H9 (cell line): ENCODE results near the gene AEBP2. TPM values are rescaled to one million over a fixed set of nuclear protein-coding genes. Genes with fewer than 3 reads are reported as not detected.

Experiments used
- DNase-seq: peaks from one replicate; pipeline ENCODE4 v3.0.0-alpha.2; 2017
- H2AFZ ChIP-seq: one replicate; pipeline ENCODE4 v1.6.1; 2013; ENCODE audit warnings: mild to moderate bottlenecking, low read length, control low read depth, moderate library complexity
- H2AK5ac ChIP-seq: 2 replicates; pipeline ENCODE4 v1.6.1; 2013; ENCODE audit warnings: low read length, control low read depth, mixed read lengths; ENCODE audit not compliant: insufficient read length
- H2BK120ac ChIP-seq: one replicate; pipeline ENCODE4 v1.6.1; 2013; ENCODE audit warnings: low read depth, mild to moderate bottlenecking, low read length, control low read depth, inconsistent platforms; ENCODE audit not compliant: poor library complexity, severe bottlenecking
- H2BK12ac ChIP-seq: 2 replicates; pipeline ENCODE4 v1.6.1; 2013; ENCODE audit warnings: low read length, control low read depth, mixed read lengths, low read depth; ENCODE audit not compliant: insufficient read length
- H2BK15ac ChIP-seq: 2 replicates; pipeline ENCODE4 v1.6.1; 2013; ENCODE audit warnings: low read depth, low read length, control low read depth
- H2BK20ac ChIP-seq: one replicate; pipeline ENCODE4 v1.6.1; 2013; ENCODE audit warnings: low read depth, mild to moderate bottlenecking, low read length, control low read depth, inconsistent platforms; ENCODE audit not compliant: poor library complexity, severe bottlenecking
- H2BK5ac ChIP-seq: 2 replicates; pipeline ENCODE4 v1.6.1; 2013; ENCODE audit warnings: low read length, control low read depth, mixed read lengths; ENCODE audit not compliant: insufficient read length
- H3K14ac ChIP-seq: 2 replicates; pipeline ENCODE4 v1.6.1; 2013; ENCODE audit warnings: low read length, control low read depth; ENCODE audit not compliant: insufficient read depth
- H3K18ac ChIP-seq: 2 replicates; pipeline ENCODE4 v1.6.1; 2013; ENCODE audit warnings: low read depth, mild to moderate bottlenecking, mixed read lengths, low read length, control low read depth; ENCODE audit not compliant: insufficient read length
- H3K23ac ChIP-seq: 2 replicates; pipeline ENCODE4 v1.6.1; 2013; ENCODE audit warnings: low read length, control low read depth, mixed read lengths, low read depth; ENCODE audit not compliant: insufficient read length
- H3K23me2 ChIP-seq: 2 replicates; pipeline ENCODE4 v1.6.1; 2013; ENCODE audit warnings: low read depth, mild to moderate bottlenecking, mixed read lengths, low read length, control low read depth; ENCODE audit not compliant: insufficient read length, poor library complexity, severe bottlenecking
- H3K27ac ChIP-seq: 2 replicates; pipeline ENCODE4 v1.5.1; 2013; ENCODE audit warnings: low read length, control low read depth, mixed read lengths, low read depth; ENCODE audit not compliant: insufficient read length
- H3K27me3 ChIP-seq: 2 replicates; pipeline ENCODE4 v1.6.1; 2013; ENCODE audit warnings: low read length, control low read depth, inconsistent platforms; ENCODE audit not compliant: insufficient read depth
- H3K4ac ChIP-seq: 2 replicates; pipeline ENCODE4 v1.6.1; 2013; ENCODE audit warnings: low read depth, mild to moderate bottlenecking, control low read depth, inconsistent platforms, low read length, moderate library complexity
- H3K4me1 ChIP-seq: 2 replicates; pipeline ENCODE4 v1.6.1; 2013; ENCODE audit warnings: low read length, control low read depth, inconsistent platforms; ENCODE audit not compliant: insufficient read depth
- H3K4me2 ChIP-seq: 2 replicates; pipeline ENCODE4 v1.6.1; 2013; ENCODE audit warnings: low read length, control low read depth, mixed read lengths; ENCODE audit not compliant: insufficient read length, insufficient read depth
- H3K56ac ChIP-seq: 2 replicates; pipeline ENCODE4 v1.6.1; 2013; ENCODE audit warnings: low read depth, mild to moderate bottlenecking, mixed read lengths, low read length, control low read depth; ENCODE audit not compliant: insufficient read length
- H3K79me1 ChIP-seq: 2 replicates; pipeline ENCODE4 v1.6.1; 2013; ENCODE audit warnings: low read depth, mild to moderate bottlenecking, moderate library complexity, low read length, control low read depth, inconsistent platforms; ENCODE audit not compliant: insufficient read depth, poor library complexity, severe bottlenecking
- H3K79me2 ChIP-seq: 2 replicates; pipeline ENCODE4 v1.6.1; 2013; ENCODE audit warnings: low read length, control low read depth, inconsistent platforms; ENCODE audit not compliant: insufficient read depth
- H3K9ac ChIP-seq: 2 replicates; pipeline ENCODE4 v1.6.1; 2013; ENCODE audit warnings: low read length, control low read depth, mixed read lengths; ENCODE audit not compliant: insufficient read length; ENCODE audit errors: extremely low read depth
- H3K9me3 ChIP-seq: one replicate; pipeline ENCODE4 v1.6.1; 2013; ENCODE audit warnings: low read depth, low read length, inconsistent platforms; ENCODE audit not compliant: control insufficient read depth
- H3T11ph ChIP-seq: one replicate; pipeline ENCODE4 v1.6.1; 2013; ENCODE audit warnings: mild to moderate bottlenecking, low read length, control low read depth, inconsistent platforms
- H4K20me1 ChIP-seq: one replicate; pipeline ENCODE4 v1.6.1; 2013; ENCODE audit not compliant: control insufficient read depth, insufficient read length, insufficient read depth
- H4K5ac ChIP-seq: 2 replicates; pipeline ENCODE4 v1.6.1; 2013; ENCODE audit warnings: low read depth, mild to moderate bottlenecking, mixed read lengths, low read length, control low read depth; ENCODE audit not compliant: insufficient read length
- H4K8ac ChIP-seq: replicated peaks from 2 replicates; pipeline ENCODE4 v1.6.1; 2013; ENCODE audit warnings: low read length, control low read depth, mixed read lengths, low read depth; ENCODE audit not compliant: insufficient read length
- H4K91ac ChIP-seq: 2 replicates; pipeline ENCODE4 v1.6.1; 2013; ENCODE audit warnings: low read depth, mild to moderate bottlenecking, moderate library complexity, mixed read lengths, low read length, control low read depth; ENCODE audit not compliant: insufficient read length
- H3K27ac Mint-ChIP-seq, 3 experiments: 2 replicates in 2 of 3; 3 replicates in 1 of 3; pipeline ENCODE4 v1.8.0; 2020 to 2021; ENCODE audit warnings: mixed read lengths in 3 of 3, mild to moderate bottlenecking in 1 of 3, moderate library complexity in 1 of 3
- H3K27me3 Mint-ChIP-seq: 2 replicates; pipeline ENCODE4 v1.8.0; 2021; ENCODE audit warnings: low read depth, mild to moderate bottlenecking, moderate library complexity, mixed read lengths
- H3K36me3 Mint-ChIP-seq, 3 experiments: 2 replicates in 2 of 3; 3 replicates in 1 of 3; pipeline ENCODE4 v1.8.0; 2020 to 2021; ENCODE audit warnings: low read depth in 3 of 3, mixed read lengths in 3 of 3; ENCODE audit not compliant: insufficient read depth in 1 of 3
- H3K4me1 Mint-ChIP-seq, 2 experiments: 2 replicates each; pipeline ENCODE4 v1.8.0; 2020; ENCODE audit warnings: mixed read lengths in 2 of 2
- H3K4me3 Mint-ChIP-seq, 2 experiments: 2 replicates in 1 of 2; 3 replicates in 1 of 2; pipeline ENCODE4 v1.8.0; 2020 to 2021; ENCODE audit warnings: mild to moderate bottlenecking in 2 of 2, mixed read lengths in 2 of 2, moderate library complexity in 1 of 2
- H3K9me3 Mint-ChIP-seq, 2 experiments: 2 replicates in 1 of 2; 3 replicates in 1 of 2; pipeline ENCODE4 v1.8.0; 2020; ENCODE audit warnings: mild to moderate bottlenecking in 2 of 2, mixed read lengths in 2 of 2, moderate library complexity in 1 of 2
- WGBS: extraction: QIAGEN DNeasy Blood & Tissue Kit; methylation state at CpG from one replicate; pipeline ENCODE4 v1.1.7; 2013; ENCODE audit warnings: missing lambda C conversion rate, low lambda C conversion rate, mixed read lengths; ENCODE audit not compliant: insufficient read length; ENCODE audit errors: extremely low coverage; 5-methylcytosine and 5-hydroxymethylcytosine counted together
- total RNA-seq: library from RNA; stranded (reverse); gene quantifications from 2 replicates; pipeline ENCODE4 v1.2.1, GENCODE V29; 2021
- TF ChIP-seq, protein P1 (sequence below): fragments of 200-600 bp; sonication (generic); conservative IDR thresholded peaks from 3 replicates; pipeline ENCODE4 v1.8.0; 2021; ENCODE audit warnings: antibody characterized with exemption, mild to moderate bottlenecking

AEBP2 gene
- total RNA-seq, 1 experiment from 2014 or later, result 82.8 TPM

DNA sequence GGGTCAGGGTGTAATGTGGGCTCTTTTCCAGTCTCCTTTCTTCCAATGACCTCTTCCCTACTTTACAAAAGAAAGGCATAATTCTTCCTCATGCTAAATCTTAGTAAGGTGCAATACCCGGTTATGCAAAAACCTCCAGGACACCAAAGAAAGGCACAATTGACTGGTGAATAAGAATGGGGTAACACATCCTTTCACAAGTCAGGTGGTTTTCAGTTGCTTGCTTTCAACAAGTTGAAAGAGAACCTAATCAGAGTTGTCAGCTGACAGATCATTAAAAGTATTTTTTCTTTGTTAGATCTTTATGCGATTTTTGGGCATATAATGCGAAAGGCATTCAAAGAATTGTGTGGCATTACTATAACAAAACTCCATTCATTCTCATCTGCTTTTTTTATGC lies 1.3 kb upstream of the AEBP2 start:
- Histone ChIP-seq H4K5ac (no peak overlapping the region), H3K27me3 (no peaks in the 10 kb centered on the region), H3K18ac (no peak overlapping the region), H3K4me2 (peak overlapping the region; percentile 18), H2BK15ac (no peak overlapping the region), H3K79me2 (peaks cover 26% of the 10 kb centered on the region; the same call in 1 of the 2 replicates), H3T11ph (no peak overlapping the region), H2BK120ac (no peak overlapping the region), H3K23me2 (no peaks in the 10 kb centered on the region), H3K56ac (no peak overlapping the region), H2BK5ac (no peak overlapping the region), H3K9ac (no peak overlapping the region), H4K20me1 (no peaks in the 10 kb centered on the region), H3K9me3 (no peaks in the 10 kb centered on the region), H3K79me1 (no peaks in the 10 kb centered on the region), H2AFZ (no peak overlapping the region), H3K23ac (no peak overlapping the region), H2AK5ac (no peak overlapping the region), H4K91ac (no peak overlapping the region), H4K8ac (no peak overlapping the region), H3K4ac (no peak overlapping the region), H3K27ac (peak overlapping the region; percentile 48), H2BK12ac (no peak overlapping the region), H3K4me1 (peaks cover 4% of the 10 kb centered on the region; the same call in 1 of the 2 replicates), H2BK20ac (no peak overlapping the region), H3K14ac (no peak overlapping the region)
- peaks cover 6% of the 10 kb centered on the region in 2 experiments; a peak in 4 of 5 replicates for H3K9me3 Mint-ChIP-seq
- H3K4me1 Mint-ChIP-seq, result peaks cover 45 to 51% of the 10 kb centered on the region in 2 experiments
- peak overlapping the region; percentile 32 to 99 for H3K4me3 Mint-ChIP-seq
- TF ChIP-seq, protein P1, sequence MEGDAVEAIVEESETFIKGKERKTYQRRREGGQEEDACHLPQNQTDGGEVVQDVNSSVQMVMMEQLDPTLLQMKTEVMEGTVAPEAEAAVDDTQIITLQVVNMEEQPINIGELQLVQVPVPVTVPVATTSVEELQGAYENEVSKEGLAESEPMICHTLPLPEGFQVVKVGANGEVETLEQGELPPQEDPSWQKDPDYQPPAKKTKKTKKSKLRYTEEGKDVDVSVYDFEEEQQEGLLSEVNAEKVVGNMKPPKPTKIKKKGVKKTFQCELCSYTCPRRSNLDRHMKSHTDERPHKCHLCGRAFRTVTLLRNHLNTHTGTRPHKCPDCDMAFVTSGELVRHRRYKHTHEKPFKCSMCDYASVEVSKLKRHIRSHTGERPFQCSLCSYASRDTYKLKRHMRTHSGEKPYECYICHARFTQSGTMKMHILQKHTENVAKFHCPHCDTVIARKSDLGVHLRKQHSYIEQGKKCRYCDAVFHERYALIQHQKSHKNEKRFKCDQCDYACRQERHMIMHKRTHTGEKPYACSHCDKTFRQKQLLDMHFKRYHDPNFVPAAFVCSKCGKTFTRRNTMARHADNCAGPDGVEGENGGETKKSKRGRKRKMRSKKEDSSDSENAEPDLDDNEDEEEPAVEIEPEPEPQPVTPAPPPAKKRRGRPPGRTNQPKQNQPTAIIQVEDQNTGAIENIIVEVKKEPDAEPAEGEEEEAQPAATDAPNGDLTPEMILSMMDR, result no peak
- WGBS, result no CpG with 5 or more reads among the region's 3 CpGs
- no peaks in the 10 kb centered on the region; the same call in 1 of the 2 replicates for H3K27me3 Mint-ChIP-seq
- peaks cover 18 to 35% (median 30%) of the 10 kb centered on the region in 3 experiments for H3K36me3 Mint-ChIP-seq
- H3K27ac Mint-ChIP-seq, result peak overlapping the region in 2 of 3 experiments; percentile 86 to 96; a peak in 5 of 7 replicates
- no peak for DNase-seq
